ENCODE results near the gene PDCD10. TPM values are rescaled to one million over a fixed set of nuclear protein-coding genes. Genes with fewer than 3 reads are reported as not detected.
A peak's percentile ranks its signal among the peaks of the same experiment; 100 is the strongest.

PDCD10 gene
- total and polyA plus RNA-seq, 4 donors = 26.7 to 113 (median 51.5) TPM

- no peaks in the 10 kb centered on the region for H3K9me3 ChIP-seq (ENCODE audit: control insufficient read depth in 4 of 4, insufficient read depth in 3 of 4, low read length in 3 of 4)
- H3K9ac ChIP-seq (ENCODE audit: insufficient read depth in 1 of 2, low read length in 2 of 2) = no peak overlapping the region
- no peaks in the 10 kb centered on the region for H3K27me3 ChIP-seq (ENCODE audit: control insufficient read depth in 3 of 3, insufficient read depth in 3 of 3, low read length in 2 of 3)
- TF ChIP-seq, protein P1, sequence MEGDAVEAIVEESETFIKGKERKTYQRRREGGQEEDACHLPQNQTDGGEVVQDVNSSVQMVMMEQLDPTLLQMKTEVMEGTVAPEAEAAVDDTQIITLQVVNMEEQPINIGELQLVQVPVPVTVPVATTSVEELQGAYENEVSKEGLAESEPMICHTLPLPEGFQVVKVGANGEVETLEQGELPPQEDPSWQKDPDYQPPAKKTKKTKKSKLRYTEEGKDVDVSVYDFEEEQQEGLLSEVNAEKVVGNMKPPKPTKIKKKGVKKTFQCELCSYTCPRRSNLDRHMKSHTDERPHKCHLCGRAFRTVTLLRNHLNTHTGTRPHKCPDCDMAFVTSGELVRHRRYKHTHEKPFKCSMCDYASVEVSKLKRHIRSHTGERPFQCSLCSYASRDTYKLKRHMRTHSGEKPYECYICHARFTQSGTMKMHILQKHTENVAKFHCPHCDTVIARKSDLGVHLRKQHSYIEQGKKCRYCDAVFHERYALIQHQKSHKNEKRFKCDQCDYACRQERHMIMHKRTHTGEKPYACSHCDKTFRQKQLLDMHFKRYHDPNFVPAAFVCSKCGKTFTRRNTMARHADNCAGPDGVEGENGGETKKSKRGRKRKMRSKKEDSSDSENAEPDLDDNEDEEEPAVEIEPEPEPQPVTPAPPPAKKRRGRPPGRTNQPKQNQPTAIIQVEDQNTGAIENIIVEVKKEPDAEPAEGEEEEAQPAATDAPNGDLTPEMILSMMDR (IDR thresholded peaks at IDR 0.05; ENCODE audit: control extremely low read depth, extremely low read depth) = no peak
- no peak overlapping the region for H3K27ac ChIP-seq (ENCODE audit: low read depth in 1 of 2, low read length in 1 of 2)
- H3K36me3 ChIP-seq (ENCODE audit: control insufficient read depth in 4 of 4, insufficient read depth in 4 of 4, low read length in 4 of 4) = peaks cover 0 to 3% (median 0%) of the 10 kb centered on the region in 4 donors
- H3K4me3 ChIP-seq = no peak overlapping the region
- WGBS, 2 donors = 92% methylated on average over 2 of the region's 2 CpGs
- DNase-seq (no peak), ATAC-seq (ENCODE audit: insufficient read depth, low FRiP score) (no peak)
- peaks cover 0 to 28% (median 12%) of the 10 kb centered on the region in 5 donors for H3K4me1 ChIP-seq (ENCODE audit: control insufficient read depth in 5 of 5, insufficient read depth in 5 of 5, low read length in 5 of 5)
Observed at GRCh38 chr3:167731393-167731792, 3.3 kb downstream of the PDCD10 start.

DNA sequence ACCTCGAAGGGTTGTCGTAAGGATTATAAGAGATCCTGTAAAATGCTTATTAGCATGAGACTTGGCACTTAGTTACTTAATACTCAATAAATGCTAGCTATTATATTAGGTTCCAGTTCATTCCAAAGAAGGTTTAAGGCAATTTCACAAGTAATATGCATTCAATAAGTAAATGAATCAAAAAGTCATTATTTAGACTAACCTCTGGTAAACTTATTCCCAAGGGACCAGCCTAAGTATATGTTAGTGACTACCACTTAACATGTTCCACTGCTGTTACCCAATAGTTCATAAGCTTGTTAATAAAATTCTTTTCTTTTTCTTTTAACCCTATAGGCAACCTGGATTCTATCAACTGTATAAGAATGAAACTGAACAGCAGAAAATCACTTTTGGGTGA is 5.1 kb downstream of the PDCD10 start:
- peaks cover 0 to 2% (median 0%) of the 10 kb centered on the region in 4 donors for H3K36me3 ChIP-seq (ENCODE audit: control insufficient read depth in 4 of 4, insufficient read depth in 4 of 4, low read length in 4 of 4)
- no peaks in the 10 kb centered on the region for H3K9me3 ChIP-seq (ENCODE audit: control insufficient read depth in 4 of 4, insufficient read depth in 3 of 4, low read length in 3 of 4)
- 70 to 77% methylated on average over 2 of the region's 2 CpGs for WGBS, 2 donors
- H3K9ac ChIP-seq (ENCODE audit: insufficient read depth in 1 of 2, low read length in 2 of 2) = no peak overlapping the region
- H3K27ac ChIP-seq (ENCODE audit: low read depth in 1 of 2, low read length in 1 of 2) = no peak overlapping the region
- DNase-seq (no peak), ATAC-seq (ENCODE audit: insufficient read depth, low FRiP score) (no peak)
- no peak overlapping the region for H3K4me3 ChIP-seq
- peaks cover 0 to 20% (median 12%) of the 10 kb centered on the region in 5 donors for H3K4me1 ChIP-seq (ENCODE audit: control insufficient read depth in 5 of 5, insufficient read depth in 5 of 5, low read length in 5 of 5)
- TF ChIP-seq, protein P1 (IDR thresholded peaks at IDR 0.05; ENCODE audit: control extremely low read depth, extremely low read depth) = no peak
- H3K27me3 ChIP-seq (ENCODE audit: control insufficient read depth in 3 of 3, insufficient read depth in 3 of 3, low read length in 2 of 3) = no peaks in the 10 kb centered on the region

DNA sequence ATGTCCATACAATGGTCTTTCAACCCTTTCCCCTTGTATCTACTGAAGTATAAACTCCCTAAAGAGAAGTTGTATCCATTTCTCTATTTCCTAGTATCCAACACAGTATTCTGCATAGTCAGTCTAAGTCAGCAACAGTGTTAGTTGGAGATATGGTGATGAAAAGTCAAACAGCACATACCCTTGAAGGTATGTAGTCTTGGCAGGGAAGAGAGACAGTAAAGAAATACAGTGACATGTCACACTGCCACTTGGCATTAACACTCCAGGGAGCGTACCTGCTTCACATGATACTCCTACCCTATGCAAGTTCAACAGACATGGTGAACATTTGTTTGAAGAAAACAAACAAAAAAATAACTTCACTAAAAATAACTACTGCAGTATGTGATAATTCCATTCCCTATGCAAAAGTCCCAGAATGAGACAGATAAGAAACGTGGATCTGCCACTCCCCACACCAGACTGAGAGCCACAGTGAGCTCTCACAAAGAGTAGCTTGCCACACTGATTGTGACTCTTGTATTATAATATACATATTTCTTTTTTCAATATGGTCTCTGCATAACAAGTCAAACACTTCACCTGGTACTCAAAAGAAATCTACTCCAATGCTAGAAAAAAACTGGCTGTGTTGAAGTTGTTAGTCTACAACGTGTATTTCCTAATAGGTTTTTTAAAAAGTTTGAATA is 5.9 kb downstream of the PDCD10 start:
- Histone ChIP-seq H3K9me3 (ENCODE audit: control insufficient read depth in 4 of 4, insufficient read depth in 3 of 4, low read length in 3 of 4) (no peaks in the 10 kb centered on the region), H3K4me1 (ENCODE audit: control insufficient read depth in 5 of 5, insufficient read depth in 5 of 5, low read length in 5 of 5) (peaks cover 0 to 16% (median 12%) of the 10 kb centered on the region in 5 donors), H3K4me3 (no peak overlapping the region), H3K27ac (ENCODE audit: low read depth in 1 of 2, low read length in 1 of 2) (peak overlapping the region in 1 of 2 donors; percentile 45), H3K27me3 (ENCODE audit: control insufficient read depth in 3 of 3, insufficient read depth in 3 of 3, low read length in 2 of 3) (no peaks in the 10 kb centered on the region), H3K36me3 (ENCODE audit: control insufficient read depth in 4 of 4, insufficient read depth in 4 of 4, low read length in 4 of 4) (no peaks in the 10 kb centered on the region), H3K9ac (ENCODE audit: insufficient read depth in 1 of 2, low read length in 2 of 2) (no peak overlapping the region)
- TF ChIP-seq, protein P1 (IDR thresholded peaks at IDR 0.05; ENCODE audit: control extremely low read depth, extremely low read depth) = no peak
- 58 to 67% methylated on average over 3 of the region's 3 CpGs for WGBS, 2 donors
- peak in 1 of 3 donors; percentile 36 for DNase-seq
- peak; percentile 46 for ATAC-seq (ENCODE audit: insufficient read depth, low FRiP score)

Data from lung (tissue), 12 donors.